GM15510 (cell line): ENCODE results near the gene IGF1R.

Source experiments
- POLR2A ChIP-seq: IDR thresholded peaks from 3 replicates; pipeline ENCODE4 v1.6.1; 2011; ENCODE audit warnings: borderline replicate concordance; ENCODE audit not compliant: insufficient read length; ENCODE audit errors: extremely low read depth

Gene IGF1R

GRCh38 chr15:98657721-98658120 is 9.4 kb downstream of the IGF1R start:
- no peak for TF ChIP-seq POLR2A

GRCh38 chr15:98658831-98659699 is 10.7 kb downstream of the IGF1R start:
- TF ChIP-seq POLR2A = no peak

DNA sequence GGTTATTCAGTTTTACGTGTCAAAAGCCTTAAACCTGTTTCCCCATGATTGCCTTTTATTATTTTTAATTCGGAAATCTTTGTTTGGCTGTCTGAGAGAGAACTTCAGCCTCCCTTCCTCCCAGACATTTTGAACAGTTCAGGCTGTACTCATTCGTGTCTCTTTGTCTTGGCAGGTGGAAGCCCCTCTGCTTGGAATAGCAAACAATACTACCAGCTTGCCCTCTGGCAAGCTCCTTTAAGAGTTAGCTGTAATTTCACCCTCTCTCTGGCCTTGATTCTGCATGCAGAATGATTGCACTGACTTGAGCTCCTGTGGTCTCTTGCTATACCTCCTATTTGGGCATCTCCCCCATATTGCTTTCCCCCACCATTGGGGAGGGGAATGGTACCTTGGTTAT is 11.7 kb downstream of the IGF1R start:
- TF ChIP-seq POLR2A = no peak

- no peak for TF ChIP-seq POLR2A
Observed at GRCh38 chr15:98663045-98663444, 14.7 kb downstream of the IGF1R start.

GRCh38 chr15:98663606-98664005 is 15.3 kb downstream of the IGF1R start:
- TF ChIP-seq POLR2A = no peak

GRCh38 chr15:98666441-98666840 is 18.1 kb downstream of the IGF1R start:
- TF ChIP-seq POLR2A = no peak

DNA sequence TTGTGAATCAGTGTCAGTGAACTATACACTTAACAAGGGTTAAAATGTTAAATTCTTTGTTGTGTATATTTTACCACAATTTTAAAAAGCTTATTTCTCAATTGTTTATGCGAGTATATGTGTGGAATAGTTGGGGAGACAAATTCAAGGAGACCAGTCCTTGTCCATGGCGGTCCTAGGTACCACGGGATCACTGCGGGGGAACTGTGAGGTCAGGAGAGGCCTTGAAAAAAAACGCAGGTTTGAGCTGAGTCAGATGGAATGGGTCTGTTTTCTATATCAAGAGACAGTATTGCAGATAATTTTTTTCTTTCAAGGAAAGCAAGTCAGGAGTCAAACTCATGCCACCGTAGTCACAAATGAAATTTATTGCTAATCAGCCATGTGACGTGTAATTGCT is 18.5 kb downstream of the IGF1R start:
- no peak for TF ChIP-seq POLR2A

DNA sequence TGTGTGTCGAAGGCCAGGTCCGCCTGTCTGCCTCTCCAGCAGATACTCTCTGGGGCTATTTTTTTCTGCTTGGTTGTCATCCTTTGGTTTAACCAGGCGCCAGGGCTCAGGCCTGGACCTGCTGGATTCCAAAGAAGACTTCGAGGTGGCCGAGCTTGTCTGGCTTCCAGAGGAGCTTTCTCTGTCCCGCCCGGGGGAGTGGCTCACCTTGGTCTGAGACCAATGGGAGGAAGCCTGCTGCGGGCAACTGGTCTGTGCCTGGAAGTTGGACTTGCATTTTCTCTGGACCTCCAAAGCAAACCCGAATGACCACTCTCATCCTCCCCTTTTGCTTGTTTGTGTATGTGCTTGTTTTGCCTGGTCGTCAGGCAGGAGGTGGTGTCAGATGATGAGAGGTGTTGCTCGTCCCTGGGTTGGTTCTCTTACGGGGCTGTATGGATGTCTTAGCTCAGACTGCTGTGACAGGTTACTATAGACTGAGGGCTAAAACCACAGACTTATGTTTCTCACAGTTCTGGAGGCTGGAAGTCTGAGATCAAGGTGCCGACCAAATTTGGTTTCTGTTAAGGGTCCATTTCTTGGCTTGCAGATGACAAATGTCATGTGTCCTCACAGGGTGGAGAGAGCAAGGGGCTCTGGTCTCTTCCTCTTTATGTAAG is 19.3 kb downstream of the IGF1R start:
- no peak for TF ChIP-seq POLR2A

DNA sequence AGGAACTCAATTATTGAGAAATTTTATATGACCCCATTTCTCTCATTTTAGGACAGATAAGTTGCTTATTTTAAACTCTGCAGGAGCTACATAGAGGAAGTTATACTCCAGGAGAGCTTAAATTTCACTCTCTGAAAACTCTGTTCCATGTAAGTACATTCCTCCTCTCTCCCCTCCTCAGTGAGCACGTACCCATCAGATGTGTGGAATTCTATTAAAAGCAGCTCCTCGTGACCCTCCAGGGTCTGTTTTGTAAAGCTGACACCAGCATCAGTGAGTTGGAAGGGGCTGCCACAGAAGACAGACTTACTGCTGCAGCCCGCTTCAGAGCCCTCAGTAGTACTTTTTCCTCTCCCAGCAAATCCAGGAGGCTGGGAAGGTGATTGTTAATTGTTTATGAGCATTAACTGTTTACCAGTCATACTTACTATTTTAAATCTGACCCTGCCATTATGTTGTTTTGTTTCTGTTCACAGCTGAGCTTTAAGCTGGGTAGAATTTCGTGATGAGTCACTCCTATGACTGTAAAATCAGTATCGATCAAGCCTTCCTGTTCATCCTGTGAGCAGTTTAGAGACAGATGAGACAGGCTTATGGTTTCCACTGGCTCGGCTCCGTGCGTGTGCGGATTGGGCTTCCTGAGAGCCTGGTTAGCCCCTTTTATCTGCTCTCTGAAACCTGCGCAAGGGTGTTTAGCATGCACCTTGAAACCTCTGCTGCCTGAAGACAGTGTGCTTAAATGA is 20.4 kb downstream of the IGF1R start:
- no peak for TF ChIP-seq POLR2A

DNA sequence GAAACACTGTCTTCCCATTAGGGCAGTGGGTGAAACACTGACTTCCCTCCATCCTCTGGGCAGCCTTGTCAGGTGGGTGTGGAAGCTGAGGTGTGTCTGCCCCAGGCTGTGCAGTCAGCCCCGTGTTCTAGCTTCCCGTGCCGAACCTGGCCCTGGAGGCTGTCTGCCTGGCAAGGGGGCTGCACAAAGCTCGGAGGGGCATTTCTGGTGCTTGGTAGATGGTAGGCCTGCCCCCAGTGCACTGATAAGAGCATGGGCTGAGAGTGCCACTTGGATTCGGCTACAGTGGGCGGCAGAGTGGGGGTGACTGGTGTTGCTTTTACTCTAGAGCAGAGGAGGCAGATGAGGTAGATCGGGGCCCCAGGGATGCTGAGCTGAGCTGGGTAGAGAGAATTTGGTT is 21.3 kb downstream of the IGF1R start:
- TF ChIP-seq POLR2A = no peak

DNA sequence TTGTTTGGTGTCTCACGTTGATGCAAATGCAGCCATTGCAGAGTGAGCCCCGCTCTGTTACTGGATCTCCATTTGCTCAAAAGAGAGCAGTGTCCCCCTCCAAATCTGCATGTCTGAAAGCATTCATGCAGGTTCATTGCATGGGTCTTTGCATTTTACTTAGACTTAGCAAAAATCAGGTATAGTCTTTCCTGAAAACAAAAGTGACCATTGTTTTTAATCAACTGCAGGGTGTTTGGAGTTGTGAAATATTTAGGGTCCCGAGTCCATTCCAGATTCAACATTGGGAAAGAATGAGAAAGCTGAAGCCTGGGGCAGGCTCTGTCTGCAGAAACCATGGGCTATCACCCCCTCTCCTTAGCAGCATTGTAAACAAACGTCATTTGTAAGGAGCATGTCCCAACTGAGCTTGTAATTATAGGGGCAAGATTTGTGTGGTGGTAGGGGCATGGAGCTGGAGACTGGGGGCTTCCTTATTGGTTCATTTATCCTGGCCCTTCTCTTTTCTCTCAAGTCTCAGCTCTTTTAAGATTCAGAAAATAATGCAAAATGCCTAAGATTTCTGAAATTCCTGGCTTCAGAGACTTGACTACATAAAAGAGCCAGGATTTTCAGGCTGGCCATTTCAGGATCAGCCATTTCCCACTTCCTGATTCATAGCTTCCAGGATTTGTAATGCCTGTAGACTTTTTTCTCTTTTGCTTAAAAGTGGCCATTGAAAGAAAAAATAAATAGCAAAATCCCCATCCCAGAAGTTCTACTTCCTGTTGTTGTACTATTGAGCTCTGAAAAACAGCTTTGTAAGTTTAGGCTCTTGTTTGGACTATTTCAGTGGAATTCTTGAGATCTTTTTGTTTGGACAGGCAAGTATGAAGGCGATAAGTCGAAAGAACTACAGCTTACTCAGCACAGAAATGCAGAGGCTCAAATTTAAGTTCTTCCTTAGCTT is 23.0 kb downstream of the IGF1R start:
- no peak for TF ChIP-seq POLR2A

DNA sequence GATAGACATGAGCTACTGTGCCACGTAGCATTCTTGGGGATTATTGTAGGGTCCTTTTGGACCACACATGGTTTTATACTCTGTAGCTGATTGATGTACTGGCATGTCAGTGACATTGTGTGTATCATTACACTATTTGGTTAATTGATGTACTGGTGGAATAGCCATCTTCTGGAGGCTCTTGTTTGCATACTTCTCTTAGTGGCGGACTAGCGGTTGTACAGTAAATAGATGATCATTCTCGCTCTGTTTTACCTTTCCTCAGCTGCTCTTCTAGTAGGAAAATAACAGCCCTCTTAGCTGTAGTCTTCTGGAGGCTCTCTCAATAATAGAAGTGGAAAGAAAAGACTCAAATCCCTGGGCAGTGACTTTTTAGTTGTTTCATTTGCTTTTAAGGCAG is 24.8 kb downstream of the IGF1R start:
- TF ChIP-seq POLR2A = no peak

GRCh38 chr15:98674336-98674735 is 26.0 kb downstream of the IGF1R start:
- TF ChIP-seq POLR2A = no peak

- no peak for TF ChIP-seq POLR2A
Observed at GRCh38 chr15:98676586-98677270, 28.4 kb downstream of the IGF1R start.
